ENCODE data around the gene OVOL1.
A peak's percentile ranks its signal among the peaks of the same experiment; 100 is the strongest.

Gene OVOL1

GRCh38 chr11:65833297-65834030 is 46.6 kb downstream of the OVOL1 start, which contains the start of gene SNX32:
Gene SNX32, plus strand, starts transcription at chr11:65833963. Its CDS starts 103 bp downstream, at chr11:65834066.
- Histone ChIP-seq H3K4me3 (IDR thresholded peaks at IDR 0.05; ENCODE audit: insufficient read depth, low read depth, low read length) (no peak within 1 kb of the TSS), H3K79me2 (ENCODE audit: insufficient read depth, low read depth) (no peaks in the 10 kb centered on the region), H4K20me1 (ENCODE audit: insufficient read depth) (no peaks in the 10 kb centered on the region), H2AFZ (ENCODE audit: low read depth) (peak within 1 kb of the TSS; percentile 87), H3K27ac (peak within 1 kb of the TSS; percentile 13; the same call in 1 of the 2 replicates), H3K4me2 (peak within 1 kb of the TSS; percentile 71), H3K36me3 (ENCODE audit: insufficient read depth) (no peaks in the 10 kb centered on the region), H3K9ac (peak within 1 kb of the TSS; percentile 69), H3K4me1 (ENCODE audit: low read depth, poor library complexity, severe bottlenecking) (peaks cover 8% of the 10 kb centered on the region), H3K27me3 (ENCODE audit: insufficient read depth, low read depth) (peaks cover 16% of the 10 kb centered on the region)
- no peak for TF ChIP-seq CTCF (conservative IDR thresholded peaks at IDR 0.05; ENCODE audit: low read depth, low read length)

GRCh38 chr11:65834202-65834601 is 47.3 kb downstream of the OVOL1 start:
- H3K36me3 ChIP-seq (ENCODE audit: insufficient read depth), result no peaks in the 10 kb centered on the region
- no peak overlapping the region for H3K4me3 ChIP-seq (IDR thresholded peaks at IDR 0.05; ENCODE audit: insufficient read depth, low read depth, low read length)
- H3K79me2 ChIP-seq (ENCODE audit: insufficient read depth, low read depth), result no peaks in the 10 kb centered on the region
- H3K27me3 ChIP-seq (ENCODE audit: insufficient read depth, low read depth), result peaks cover 16% of the 10 kb centered on the region
- no peak overlapping the region for H3K27ac ChIP-seq
- no peak overlapping the region; the same call in 1 of the 2 replicates for H3K9ac ChIP-seq
- TF ChIP-seq CTCF (conservative IDR thresholded peaks at IDR 0.05; ENCODE audit: low read depth, low read length), result no peak
- peaks cover 8% of the 10 kb centered on the region for H3K4me1 ChIP-seq (ENCODE audit: low read depth, poor library complexity, severe bottlenecking)
- H3K4me2 ChIP-seq, result peak overlapping the region; percentile 71
- peak overlapping the region; percentile 87 for H2AFZ ChIP-seq (ENCODE audit: low read depth)
- no peaks in the 10 kb centered on the region for H4K20me1 ChIP-seq (ENCODE audit: insufficient read depth)

- Histone ChIP-seq H3K36me3 (ENCODE audit: insufficient read depth) (no peaks in the 10 kb centered on the region), H3K4me3 (IDR thresholded peaks at IDR 0.05; ENCODE audit: insufficient read depth, low read depth, low read length) (no peak overlapping the region), H3K79me2 (ENCODE audit: insufficient read depth, low read depth) (no peaks in the 10 kb centered on the region), H2AFZ (ENCODE audit: low read depth) (no peak overlapping the region), H3K9ac (no peak overlapping the region), H3K27me3 (ENCODE audit: insufficient read depth, low read depth) (no peaks in the 10 kb centered on the region), H3K27ac (no peak overlapping the region), H3K4me2 (no peak overlapping the region), H3K4me1 (ENCODE audit: low read depth, poor library complexity, severe bottlenecking) (no peaks in the 10 kb centered on the region), H4K20me1 (ENCODE audit: insufficient read depth) (no peaks in the 10 kb centered on the region)
- no peak for TF ChIP-seq CTCF (conservative IDR thresholded peaks at IDR 0.05; ENCODE audit: low read depth, low read length)
Measured at GRCh38 chr11:65842144-65842543, 55.3 kb downstream of the OVOL1 start.

- Histone ChIP-seq H3K27ac (no peak overlapping the region), H3K36me3 (ENCODE audit: insufficient read depth) (no peaks in the 10 kb centered on the region), H3K4me2 (no peak overlapping the region), H3K9ac (no peak overlapping the region), H3K79me2 (ENCODE audit: insufficient read depth, low read depth) (no peaks in the 10 kb centered on the region), H4K20me1 (ENCODE audit: insufficient read depth) (no peaks in the 10 kb centered on the region), H3K27me3 (ENCODE audit: insufficient read depth, low read depth) (no peaks in the 10 kb centered on the region), H3K4me3 (IDR thresholded peaks at IDR 0.05; ENCODE audit: insufficient read depth, low read depth, low read length) (no peak overlapping the region), H2AFZ (ENCODE audit: low read depth) (no peak overlapping the region), H3K4me1 (ENCODE audit: low read depth, poor library complexity, severe bottlenecking) (no peaks in the 10 kb centered on the region)
- TF ChIP-seq CTCF (conservative IDR thresholded peaks at IDR 0.05; ENCODE audit: low read depth, low read length), result no peak
Measured at GRCh38 chr11:65843811-65844210, 56.9 kb downstream of the OVOL1 start.
